B cell (primary cell): Measurements from ENCODE around the gene NCK2. TPM values are rescaled to one million over a fixed set of nuclear protein-coding genes. Genes with fewer than 3 reads are reported as not detected.

Experiments used
- ATAC-seq: fragments of 200-7000 bp; cut with Tn5 transposase; one replicate; pipeline ENCODE4 v1.10.0; 2021; ENCODE audit warnings: low read depth, mild to moderate bottlenecking, moderate number of reproducible peaks, moderate library complexity
- CTCF ChIA-PET: fragments of 350-600 bp; sonication (Branson Sonifier 250); formaldehyde crosslinking; loops from one replicate; lab custom pipeline; 2021; ENCODE audit warnings: antibody characterized with exemption, inconsistent platforms; lab: Charles Lee
- POLR2A ChIA-PET: fragments of 350-600 bp; sonication (Branson Sonifier 250); formaldehyde crosslinking; loops from one replicate; lab custom pipeline; 2021; ENCODE audit warnings: antibody characterized with exemption; lab: Charles Lee
- DNase-seq: peaks from one replicate; pipeline ENCODE4 v3.0.0; 2013
- H2AFZ ChIP-seq: 2 replicates; pipeline ENCODE4 v1.6.1; 2012; ENCODE audit warnings: mild to moderate bottlenecking, low read depth, low read length; ENCODE audit not compliant: insufficient read depth, poor library complexity, severe bottlenecking
- H3K27ac ChIP-seq, 2 donors: 1 replicate in 1 of 2; 2 replicates in 1 of 2; pipeline ENCODE4 v1.5.1; 2012 to 2013; ENCODE audit warnings: low read length in 2 of 2, mild to moderate bottlenecking in 2 of 2, moderate library complexity in 1 of 2
- H3K27me3 ChIP-seq, 4 experiments: fragments of 200-600 bp in 1 of 4; sonication (generic) in 1 of 4; replicated peaks in 1 of 4; 1 replicate in 2 of 4; 2 replicates in 2 of 4; pipeline versions ENCODE4 v1.6.1 to v1.7.0; 2013 to 2016; ENCODE audit warnings: low read length in 3 of 4, mild to moderate bottlenecking in 2 of 4, mixed read lengths in 1 of 4, moderate library complexity in 1 of 4; ENCODE audit not compliant: insufficient read depth in 4 of 4, control insufficient read depth in 3 of 4; ENCODE audit errors: control extremely low read depth in 1 of 4
- H3K36me3 ChIP-seq, 2 experiments: replicated peaks in 1 of 2; 1 replicate in 1 of 2; 2 replicates in 1 of 2; pipeline versions ENCODE4 v1.6.1 to v1.7.1; 2013; ENCODE audit warnings: low read length in 1 of 2; ENCODE audit not compliant: insufficient read depth in 2 of 2, control insufficient read depth in 1 of 2; ENCODE audit errors: control extremely low read depth in 1 of 2, extremely low read depth in 1 of 2
- H3K4me1 ChIP-seq, 2 donors: fragments of 200-600 bp in 1 of 2; sonication (generic) in 1 of 2; 1 replicate in 1 of 2; 2 replicates in 1 of 2; pipeline versions ENCODE4 v1.5.1 to v1.6.1; 2013 to 2017; ENCODE audit warnings: low read length in 2 of 2; ENCODE audit not compliant: control insufficient read depth in 2 of 2, insufficient read depth in 2 of 2
- H3K4me2 ChIP-seq: replicated peaks from 2 replicates; pipeline ENCODE3; 2012; ENCODE audit warnings: mild to moderate bottlenecking, low read depth, low read length; ENCODE audit not compliant: poor library complexity, severe bottlenecking
- H3K4me3 ChIP-seq, 5 experiments: fragments of 200-600 bp in 1 of 5; sonication (generic) in 1 of 5; 1 replicate in 3 of 5; 2 replicates in 2 of 5; pipeline versions ENCODE4 v1.5.1 to v1.7.0; 2011 to 2016; ENCODE audit warnings: low read length in 4 of 5, mild to moderate bottlenecking in 4 of 5, low read depth in 2 of 5, control low read depth in 1 of 5, moderate library complexity in 1 of 5; ENCODE audit not compliant: insufficient read depth in 1 of 5; ENCODE audit errors: control extremely low read depth in 1 of 5, extremely low read depth in 1 of 5
- H3K79me2 ChIP-seq: fragments of 200-600 bp; sonication (generic); one replicate; pipeline ENCODE4 v1.6.0; 2016; ENCODE audit warnings: low read length; ENCODE audit not compliant: control insufficient read depth, insufficient read depth
- H3K9ac ChIP-seq: fragments of 200-600 bp; sonication (generic); 2 replicates; pipeline ENCODE4 v1.6.1; 2017; ENCODE audit warnings: mild to moderate bottlenecking, low read length, moderate library complexity
- H3K9me3 ChIP-seq, 3 donors: one replicate each; pipeline versions ENCODE4 v1.6.1 to v1.7.1; 2013; ENCODE audit warnings: low read length in 2 of 3; ENCODE audit not compliant: control insufficient read depth in 2 of 3, insufficient read depth in 1 of 3; ENCODE audit errors: control extremely low read depth in 1 of 3
- H4K20me1 ChIP-seq: 2 replicates; pipeline ENCODE4 v1.6.0; 2012; ENCODE audit warnings: mild to moderate bottlenecking, low read length; ENCODE audit not compliant: insufficient read depth, control insufficient read depth, poor library complexity, severe bottlenecking
- H3K27ac Mint-ChIP-seq: one replicate; pipeline ENCODE4 v1.8.0; 2021; ENCODE audit warnings: mixed read lengths
- H3K27me3 Mint-ChIP-seq: one replicate; pipeline ENCODE4 v1.8.0; 2021; ENCODE audit warnings: mixed read lengths
- H3K4me1 Mint-ChIP-seq: one replicate; pipeline ENCODE4 v1.8.0; 2021; ENCODE audit warnings: mixed read lengths
- H3K4me3 Mint-ChIP-seq: one replicate; pipeline ENCODE4 v1.8.0; 2021; ENCODE audit warnings: mixed read lengths
- H3K9me3 Mint-ChIP-seq: one replicate; pipeline ENCODE4 v1.8.0; 2022; ENCODE audit warnings: mixed read lengths; ENCODE audit not compliant: insufficient read depth
- CTCF ChIP-seq: fragments of 200-600 bp; IDR thresholded peaks from one replicate; pipeline ENCODE4 v1.8.0; 2022; ENCODE audit warnings: antibody characterized with exemption, mild to moderate bottlenecking
- EZH2 ChIP-seq: IDR thresholded peaks from 2 replicates; pipeline ENCODE4 v1.6.1; 2012; ENCODE audit warnings: borderline replicate concordance, low read depth, mild to moderate bottlenecking, moderate library complexity, low read length; ENCODE audit not compliant: insufficient read depth, poor library complexity, severe bottlenecking
- WGBS: methylation state at CpG from one replicate; pipeline ENCODE4 v1.1.5; 2013; ENCODE audit warnings: missing lambda C conversion rate; ENCODE audit not compliant: insufficient coverage; 5-methylcytosine and 5-hydroxymethylcytosine counted together
- intact Hi-C: fragments of 100-400 bp; cut with micrococcal nuclease; formaldehyde crosslinking; loops from one replicate; pipeline ENCODE4 v1.10.0; 2022
- polyA plus RNA-seq: library from polyadenylated mRNA; depleted of rRNA; stranded (reverse); fragments of >200 nt; gene quantifications from 2 replicates; pipeline ENCODE4 v1.2.3, GENCODE V29; 2012
- total RNA-seq, 2 donors: library from RNA; stranded (reverse); fragments of 120-200 nt in 1 of 2; gene quantifications; 1 replicate in 1 of 2; 2 replicates in 1 of 2; pipeline versions ENCODE4 v1.2.3 to v1.2.4, GENCODE V29; 2013 to 2022

Gene NCK2
- total and polyA plus RNA-seq, 2 donors (not counting 1 experiment from before 2014, with no cell fraction given) = 64.2 to 72.3 TPM

GRCh38 chr2:105802587-105802986 lies 57.9 kb downstream of the NCK2 start:
- H2AFZ ChIP-seq = peak overlapping the region; percentile 0
- H3K4me3 ChIP-seq = peak overlapping the region in 1 of 5 experiments; percentile 16
- Mint-ChIP-seq H3K4me3 (peak overlapping the region; percentile 66), H3K9me3 (no peaks in the 10 kb centered on the region), H3K4me1 (peaks cover 85% of the 10 kb centered on the region), H3K27ac (peak overlapping the region; percentile 94), H3K27me3 (no peaks in the 10 kb centered on the region)
- peaks cover 97% of the 10 kb centered on the region for H3K79me2 ChIP-seq
- ChIA-PET POLR2A (interaction anchor here (2.3 kb wide), 1 partner anchor 26 kb away, joined by 11 read pairs; no protein-coding TSS in a partner anchor), CTCF (interaction anchor here (1.3 to 3.2 kb wide), 4 partner anchors 10 to 26 kb away, joined by 3 to 15 read pairs (median 4); no protein-coding TSS in a partner anchor)
- intact Hi-C loops = loop anchor here (1.0 to 2.0 kb wide), 2 partner anchors 33 to 56 kb away; no protein-coding TSS in a partner anchor
- ATAC-seq (peak; percentile 75), DNase-seq (peak; percentile 86)
- no peaks in the 10 kb centered on the region for H4K20me1 ChIP-seq
- peaks cover 81 to 84% of the 10 kb centered on the region in 2 donors for H3K4me1 ChIP-seq
- peak overlapping the region; percentile 27 for H3K9ac ChIP-seq
- peak overlapping the region; percentile 86 to 92 for H3K27ac ChIP-seq
- no peaks in the 10 kb centered on the region for H3K9me3 ChIP-seq
- 3% methylated on average over 6 of the region's 7 CpGs for WGBS
- peak overlapping the region; percentile 64 for H3K4me2 ChIP-seq
- H3K27me3 ChIP-seq = no peaks in the 10 kb centered on the region
- peaks cover 0 to 4% of the 10 kb centered on the region in 2 experiments for H3K36me3 ChIP-seq
- TF ChIP-seq CTCF = no peak
- no peak for TF ChIP-seq EZH2

GRCh38 chr2:105803337-105803736 lies 58.6 kb downstream of the NCK2 start:
- Mint-ChIP-seq H3K27me3 (no peaks in the 10 kb centered on the region), H3K4me1 (peaks cover 85% of the 10 kb centered on the region), H3K4me3 (no peak overlapping the region), H3K27ac (peak overlapping the region; percentile 94), H3K9me3 (no peaks in the 10 kb centered on the region)
- ATAC-seq (no peak), DNase-seq (no peak)
- Histone ChIP-seq H3K4me2 (peak overlapping the region; percentile 64), H3K36me3 (peaks cover 0 to 4% of the 10 kb centered on the region in 2 experiments), H3K27ac (peak overlapping the region; percentile 86 to 92), H4K20me1 (no peaks in the 10 kb centered on the region), H3K9me3 (no peaks in the 10 kb centered on the region), H3K79me2 (peaks cover 96% of the 10 kb centered on the region), H3K4me1 (peaks cover 78 to 79% of the 10 kb centered on the region in 2 donors), H3K4me3 (no peak overlapping the region), H2AFZ (no peak overlapping the region), H3K9ac (no peak overlapping the region), H3K27me3 (no peaks in the 10 kb centered on the region)
- ChIA-PET CTCF (interaction anchor here (0.8 to 1.8 kb wide), 4 partner anchors 11 to 27 kb away, joined by 3 to 4 read pairs (median 4); no protein-coding TSS in a partner anchor), POLR2A (no interaction called here)
- intact Hi-C loops = loop anchor here (2.0 kb wide), 1 partner anchor 57 kb away; no protein-coding TSS in a partner anchor
- WGBS = 95% methylated on average over 2 of the region's 3 CpGs
- no peak for TF ChIP-seq CTCF
- no peak for TF ChIP-seq EZH2
